GM18858 (cell line): Measurements from ENCODE around the gene PTGES3L.
"Not testable (repeated sequence)": the region's sequence is repeated elsewhere in the genome, so short reads cannot be mapped to it uniquely, and the experiment has no call there.

ENCODE experiments used
- ATAC-seq: cut with Tn5 transposase; IDR thresholded peaks from one replicate; pipeline ENCODE4 v1.9.1; 2021; ENCODE audit not compliant: unreplicated experiment

The PTGES3L gene

DNA sequence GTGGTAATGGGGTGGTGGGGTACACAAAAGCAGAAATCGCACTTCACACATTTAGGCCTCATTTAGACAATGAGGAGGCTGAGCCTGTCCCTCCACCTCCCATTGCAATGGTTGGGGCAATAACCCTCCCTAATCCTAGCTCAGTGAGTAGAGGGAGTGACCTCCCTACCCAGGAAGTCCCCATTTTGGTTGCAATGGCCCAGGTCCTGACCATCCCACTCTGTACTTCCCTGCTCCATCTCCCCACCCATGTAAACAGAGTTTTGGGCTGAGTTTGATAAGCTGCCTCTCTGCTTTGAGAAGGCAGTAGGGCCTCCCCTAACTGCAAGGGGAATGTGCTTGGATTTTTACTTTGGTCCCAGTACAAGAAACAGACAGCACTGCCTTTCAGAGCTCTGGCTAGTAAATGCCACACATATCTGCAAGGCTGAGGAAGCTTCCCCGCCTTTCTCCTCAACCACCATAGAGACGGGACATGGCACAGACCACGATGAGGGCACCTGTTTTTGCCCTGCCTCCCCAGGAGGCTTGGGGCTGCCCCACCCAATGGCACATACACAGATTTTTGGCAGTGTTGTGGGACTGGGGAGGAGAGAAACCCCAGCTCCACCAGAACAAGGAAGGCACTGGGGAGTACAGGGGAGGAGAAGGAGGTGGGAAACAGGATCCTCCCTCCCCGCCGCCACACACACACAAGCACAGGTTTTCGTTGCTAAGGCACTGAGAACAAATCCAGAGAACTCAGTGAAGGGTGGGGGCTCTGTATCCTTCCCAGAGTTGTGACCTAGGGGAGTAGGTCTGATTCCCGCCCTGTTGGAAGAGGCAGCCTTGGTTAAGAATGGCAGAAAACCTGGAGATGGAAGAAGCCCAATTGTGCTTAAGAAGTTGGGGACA is 35.0 kb upstream of the PTGES3L start:
- ATAC-seq: no peak

DNA sequence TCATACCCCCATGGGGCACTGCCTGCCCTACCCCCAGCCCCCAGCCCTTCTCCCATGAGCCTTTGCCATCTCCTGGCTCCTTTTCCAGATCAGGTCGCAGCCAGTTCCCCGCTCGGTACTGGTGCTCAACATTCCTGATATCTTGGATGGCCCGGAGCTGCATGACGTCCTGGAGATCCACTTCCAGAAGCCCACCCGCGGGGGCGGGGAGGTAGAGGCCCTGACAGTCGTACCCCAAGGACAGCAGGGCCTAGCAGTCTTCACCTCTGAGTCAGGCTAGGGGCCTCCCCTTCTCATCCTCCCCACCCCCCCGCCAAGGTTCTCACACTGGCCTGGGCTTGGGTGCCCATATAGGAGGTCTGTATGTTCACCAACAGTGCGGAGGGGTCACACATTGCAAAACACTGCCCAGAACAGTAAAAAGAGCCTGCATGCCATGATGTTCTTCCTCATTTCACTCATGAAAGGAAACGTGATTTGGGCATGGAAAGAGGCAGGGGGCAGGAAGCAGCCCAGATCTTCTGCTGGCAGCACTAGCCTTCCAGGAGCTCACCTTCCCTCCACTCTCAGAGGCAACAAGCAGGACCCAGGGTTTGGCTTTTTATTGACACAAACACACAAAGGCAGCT is 34.3 kb upstream of the PTGES3L start:
- ATAC-seq: no peak

DNA sequence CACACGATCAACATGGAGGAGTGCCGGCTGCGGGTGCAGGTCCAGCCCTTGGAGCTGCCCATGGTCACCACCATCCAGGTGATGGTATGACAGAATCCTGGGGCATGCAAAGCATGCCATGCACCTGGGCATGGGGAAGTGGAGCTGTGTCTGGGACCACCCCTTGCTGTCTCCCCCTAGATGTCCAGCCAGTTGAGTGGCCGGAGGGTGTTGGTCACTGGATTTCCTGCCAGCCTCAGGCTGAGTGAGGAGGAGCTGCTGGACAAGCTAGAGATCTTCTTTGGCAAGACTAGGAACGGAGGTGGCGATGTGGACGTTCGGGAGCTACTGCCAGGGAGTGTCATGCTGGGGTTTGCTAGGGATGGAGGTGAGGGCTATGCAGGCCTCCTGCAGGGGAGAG is 33.4 kb upstream of the PTGES3L start:
- no peak for ATAC-seq

GRCh38 chr17:43011728-43012472 is 32.0 kb upstream of the PTGES3L start:
- ATAC-seq: no peak

GRCh38 chr17:43010667-43011308 is 30.9 kb upstream of the PTGES3L start:
- no peak for ATAC-seq

DNA sequence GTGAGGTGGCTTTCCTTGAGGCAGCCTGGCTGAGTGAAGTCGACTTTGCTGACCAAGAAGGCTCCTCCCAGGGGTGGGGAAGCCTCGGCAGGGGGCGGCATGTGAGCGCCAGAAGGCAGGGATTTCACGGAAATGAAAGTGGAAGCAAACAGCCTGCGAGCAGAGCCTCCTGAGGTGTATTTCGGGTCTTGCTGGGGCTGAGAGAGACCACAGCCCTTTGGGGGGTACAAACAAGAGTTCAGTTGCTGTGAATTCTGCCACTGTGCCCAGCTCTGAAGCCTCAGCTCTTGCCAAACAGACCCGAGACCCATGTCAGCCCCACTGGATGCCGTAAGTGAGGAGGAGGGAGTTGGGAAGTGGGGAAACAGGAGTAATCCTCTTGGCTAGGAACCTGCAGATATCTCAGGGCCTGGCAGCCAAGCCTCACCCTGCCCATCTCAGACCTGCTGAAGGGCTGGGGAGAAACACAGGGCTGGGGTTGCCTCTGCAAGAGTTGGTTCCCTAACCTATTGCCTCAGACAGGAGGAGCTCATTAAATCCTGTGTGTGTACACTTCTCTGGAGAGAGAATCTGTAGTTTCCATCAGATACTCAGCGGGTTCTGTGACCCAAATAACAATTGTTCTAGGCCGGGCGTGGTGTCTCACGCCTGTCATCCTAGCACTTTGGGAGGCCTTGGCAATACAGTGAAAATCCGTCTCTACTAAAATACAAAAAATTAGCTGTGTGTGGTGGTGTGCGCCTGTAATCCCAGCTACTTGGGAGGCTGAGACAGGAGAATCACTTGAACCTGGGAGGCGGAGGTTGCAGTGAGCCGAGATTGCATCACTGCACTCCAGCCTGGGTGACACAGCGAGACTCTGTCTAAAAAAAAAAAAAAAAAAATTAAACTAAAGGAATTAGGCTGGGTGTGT is 27.0 kb upstream of the PTGES3L start, which contains the start of gene IFI35:
Gene IFI35 (plus strand): TSS at position 146 of the 913 bp plus-strand sequence. CDS start 164 bp downstream, at position 310.
- no peak for ATAC-seq

- no peak for ATAC-seq
These were observed 23.8 kb upstream of the PTGES3L start for GRCh38 chr17:43003542-43004172.

- ATAC-seq: not testable (repeated sequence)
These were observed 21.0 kb upstream of the PTGES3L start for GRCh38 chr17:43000894-43001293.

GRCh38 chr17:42999003-42999525 is 19.2 kb upstream of the PTGES3L start:
- ATAC-seq: no peak

- peak; percentile 87 for ATAC-seq
These were observed 18.4 kb upstream of the PTGES3L start, which contains the start of gene RPL27 for GRCh38 chr17:42997984-42998938. TSS of gene RPL27 (plus strand) at chr17:42998419. CDS start at chr17:42998751, 332 bp downstream.

DNA sequence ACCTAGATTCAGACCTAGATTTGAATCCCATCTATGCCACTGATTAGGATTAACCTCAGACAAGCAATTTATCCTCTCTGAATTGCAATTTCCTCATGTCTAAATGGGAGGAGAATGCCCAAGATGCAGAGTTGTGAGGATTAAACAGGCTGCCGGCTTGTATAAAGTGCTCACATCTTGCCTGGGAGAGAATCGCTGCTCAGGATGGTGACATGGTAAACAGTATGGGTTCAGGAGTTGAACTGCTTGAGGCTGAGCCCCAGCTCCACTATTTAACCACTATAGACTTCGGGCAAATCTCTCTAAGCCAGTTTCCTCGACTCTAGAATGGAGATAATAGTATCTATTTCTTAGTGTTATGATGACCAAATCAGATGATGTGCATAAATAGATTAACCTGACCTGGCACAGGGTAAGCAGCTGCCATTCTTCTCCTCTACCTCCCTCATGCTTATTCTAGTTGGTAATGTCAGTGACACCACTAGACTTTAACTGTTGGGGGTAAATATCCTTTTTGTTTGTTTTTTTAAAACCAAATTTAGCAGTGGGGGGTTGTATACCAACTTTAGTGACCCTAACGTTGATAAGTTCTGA is 17.6 kb upstream of the PTGES3L start:
- no peak for ATAC-seq

DNA sequence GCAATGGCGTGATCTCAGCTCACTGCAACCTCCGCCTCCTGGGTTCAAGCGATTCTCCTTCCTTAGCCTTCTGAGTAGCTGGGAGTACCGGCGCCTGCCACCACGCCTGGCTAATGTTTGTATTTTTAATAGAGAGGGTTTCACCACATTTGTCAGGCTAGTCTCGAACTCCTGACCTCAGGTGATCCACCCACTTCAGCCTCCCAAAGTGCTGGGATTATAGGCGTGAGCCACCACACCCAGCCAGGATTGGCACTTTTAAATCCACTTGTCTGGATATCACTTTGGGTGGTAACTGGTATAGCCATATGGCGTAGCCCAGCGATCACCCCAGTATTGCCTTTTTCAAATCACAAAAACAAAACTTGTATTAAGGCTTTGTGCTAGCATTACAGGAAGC is 14.0 kb upstream of the PTGES3L start:
- ATAC-seq: not testable (repeated sequence)

GRCh38 chr17:42992872-42993271 is 13.0 kb upstream of the PTGES3L start:
- ATAC-seq: no peak

DNA sequence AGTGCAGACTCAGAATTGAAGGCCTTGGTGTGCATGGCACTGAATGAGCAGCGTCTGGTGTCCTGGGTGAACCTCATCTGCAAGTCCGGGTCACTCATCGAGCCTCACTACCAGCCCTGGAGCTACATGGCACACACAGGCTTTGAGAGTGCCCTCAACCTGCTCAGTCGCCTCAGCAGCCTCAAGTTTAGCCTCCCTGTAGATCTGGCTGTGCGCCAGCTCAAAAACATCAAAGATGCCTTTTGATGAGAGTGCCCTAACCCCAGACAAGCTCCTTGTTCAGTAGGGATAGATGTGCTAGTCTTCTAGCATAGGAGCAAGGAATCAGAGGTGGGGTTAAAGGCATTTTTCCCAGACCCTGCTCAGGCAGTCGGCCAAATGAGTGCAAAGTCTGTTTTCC is 11.6 kb upstream of the PTGES3L start:
- no peak for ATAC-seq

DNA sequence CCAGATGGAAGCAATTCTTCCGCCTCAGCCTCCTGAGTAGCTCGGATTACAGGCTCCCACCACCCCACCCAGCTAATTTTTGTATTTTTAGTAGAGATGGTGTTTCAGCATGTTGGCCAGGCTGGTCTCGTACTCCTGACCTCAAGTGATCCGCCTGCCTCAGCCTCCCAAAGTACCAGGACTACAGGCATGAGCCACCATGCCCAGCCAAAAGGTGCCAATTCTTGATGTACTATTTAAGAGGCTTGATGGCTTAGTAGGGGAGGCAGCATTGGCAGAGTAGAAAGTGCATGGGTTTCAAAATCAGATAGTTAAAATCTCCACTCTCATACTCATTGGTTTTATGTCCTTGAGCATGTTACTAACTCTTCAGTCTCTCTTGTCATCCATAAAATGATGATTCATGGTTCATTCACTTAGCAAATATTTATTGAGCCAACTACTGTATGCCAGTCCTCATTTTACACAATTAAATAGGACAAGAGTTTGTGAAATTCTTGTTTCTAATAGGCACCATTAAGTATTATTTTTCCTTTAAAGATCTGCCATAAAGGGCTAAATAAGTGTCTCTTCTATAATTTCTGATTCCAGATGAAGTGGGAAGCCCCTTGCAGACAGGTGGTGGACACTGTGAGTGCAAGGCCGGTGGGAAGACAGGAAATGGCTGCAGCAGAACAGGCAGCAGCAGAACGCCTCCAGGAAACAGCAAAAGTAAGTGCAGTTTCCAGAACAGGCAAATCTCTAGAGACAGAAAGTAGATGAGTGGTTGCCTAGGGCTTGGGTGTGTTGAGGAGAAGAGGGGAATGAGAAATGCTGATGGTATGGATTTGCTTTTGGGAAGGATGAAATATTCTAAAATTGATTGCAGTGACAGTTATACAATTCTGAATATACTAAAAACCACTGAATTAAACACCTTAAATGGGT is 10.1 kb upstream of the PTGES3L start:
- ATAC-seq: no peak

DNA sequence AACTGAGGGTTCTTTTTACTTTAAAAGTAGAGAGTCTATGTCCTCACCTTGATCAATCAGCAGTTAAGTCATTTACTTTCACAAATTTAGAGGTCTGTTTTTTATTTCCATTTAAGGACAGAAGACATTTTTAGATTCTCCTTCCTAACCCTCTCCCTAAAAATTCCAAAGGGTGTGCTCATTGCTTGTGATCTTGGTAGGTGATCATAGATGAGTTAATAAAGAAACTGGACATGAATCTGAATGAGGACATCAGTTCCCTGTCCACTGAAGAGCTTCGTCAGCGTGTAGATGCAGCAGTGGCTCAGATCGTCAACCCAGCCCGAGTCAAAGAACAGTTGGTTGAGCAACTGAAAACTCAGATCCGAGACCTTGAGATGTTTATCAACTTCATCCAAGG is 9.3 kb upstream of the PTGES3L start:
- no peak for ATAC-seq

DNA sequence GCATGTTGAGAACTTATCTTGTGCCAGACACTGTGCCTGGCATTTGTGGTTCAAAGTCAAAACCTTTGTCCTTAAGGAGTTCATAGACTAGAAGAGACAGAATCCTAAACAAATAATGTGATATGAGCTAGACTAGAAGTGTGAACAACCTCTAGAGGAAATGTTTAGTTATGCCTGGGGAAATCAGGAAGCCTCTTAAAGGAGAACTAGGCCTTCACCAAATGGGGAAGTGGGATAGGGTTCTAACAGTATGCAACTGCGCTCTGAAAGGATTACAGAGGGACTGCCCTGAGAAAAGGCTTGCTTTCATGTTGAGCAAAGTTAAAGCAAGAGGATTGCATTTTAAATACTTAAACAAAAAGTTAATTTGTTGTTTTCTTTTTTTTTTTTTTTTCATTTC is 5.3 kb upstream of the PTGES3L start:
- ATAC-seq: peak; percentile 42
